DOHH2 (cell line): Measurements from ENCODE around the gene MRPL12.

ENCODE experiments used
- H3F3A ChIP-seq: fragments of 200-600 bp; sonication (generic), shearing (Covaris generic); 2 replicates; pipeline ENCODE4 v1.6.0; 2016; ENCODE audit warnings: antibody characterized with exemption, mild to moderate bottlenecking; ENCODE audit not compliant: control insufficient read depth, insufficient read depth
- H3K27ac ChIP-seq: fragments of 200-600 bp; sonication (generic); 2 replicates; pipeline ENCODE4 v1.5.1; 2014; ENCODE audit warnings: low read depth, mild to moderate bottlenecking, low read length, moderate library complexity
- H3K27me3 ChIP-seq: fragments of 200-600 bp; sonication (generic); 2 replicates; pipeline ENCODE4 v1.6.1; 2014; ENCODE audit warnings: mild to moderate bottlenecking, low read length, mixed read lengths; ENCODE audit not compliant: control insufficient read depth
- H3K36me3 ChIP-seq: fragments of 200-600 bp; sonication (generic); 2 replicates; pipeline ENCODE4 v1.6.1; 2014; ENCODE audit warnings: mild to moderate bottlenecking, low read length, moderate library complexity, mixed read lengths; ENCODE audit not compliant: control insufficient read depth
- H3K4me1 ChIP-seq: fragments of 200-600 bp; sonication (generic); 2 replicates; pipeline ENCODE4 v1.6.1; 2014; ENCODE audit warnings: mild to moderate bottlenecking, low read length, mixed read lengths; ENCODE audit not compliant: control insufficient read depth
- H3K4me2 ChIP-seq: fragments of 200-600 bp; sonication (generic); 2 replicates; pipeline ENCODE4 v1.6.0; 2014; ENCODE audit warnings: mild to moderate bottlenecking, low read length, moderate library complexity
- H3K4me3 ChIP-seq: fragments of 200-600 bp; sonication (generic); 2 replicates; pipeline ENCODE4 v1.5.1; 2014; ENCODE audit warnings: mild to moderate bottlenecking, low read length, mixed read lengths
- H3K79me2 ChIP-seq: fragments of 200-600 bp; sonication (generic); 2 replicates; pipeline ENCODE4 v1.6.1; 2014; ENCODE audit warnings: mild to moderate bottlenecking, low read length, mixed read lengths; ENCODE audit not compliant: control insufficient read depth
- H3K9me2 ChIP-seq: fragments of 200-600 bp; sonication (generic); replicated peaks from 2 replicates; pipeline ENCODE4 v1.6.1; 2014; ENCODE audit warnings: mild to moderate bottlenecking, low read length, mixed read lengths; ENCODE audit not compliant: control insufficient read depth
- H3K9me3 ChIP-seq: fragments of 200-600 bp; sonication (generic); 2 replicates; pipeline ENCODE4 v1.6.1; 2014; ENCODE audit warnings: antibody characterized with exemption, low read length, mixed read lengths; ENCODE audit not compliant: control insufficient read depth, insufficient read depth
- H4K20me1 ChIP-seq: fragments of 200-600 bp; sonication (generic); 2 replicates; pipeline ENCODE4 v1.6.0; 2014; ENCODE audit warnings: low read depth, mild to moderate bottlenecking, antibody characterized with exemption, low read length, moderate library complexity; ENCODE audit not compliant: control insufficient read depth, insufficient read depth
- EZH2phosphoT487 ChIP-seq: fragments of 200-600 bp; sonication (generic); IDR thresholded peaks from 2 replicates; pipeline ENCODE4 v1.6.1; 2017; ENCODE audit warnings: borderline replicate concordance, mild to moderate bottlenecking, antibody characterized with exemption, low read length, moderate library complexity, mixed read lengths
- TF ChIP-seq, protein P1 (sequence below): fragments of 200-600 bp; sonication (generic); IDR thresholded peaks from one replicate; pipeline ENCODE4 v1.5.1; 2014; ENCODE audit warnings: antibody characterized with exemption, mild to moderate bottlenecking, low read depth, low read length; ENCODE audit not compliant: poor library complexity, severe bottlenecking

MRPL12 gene

DNA sequence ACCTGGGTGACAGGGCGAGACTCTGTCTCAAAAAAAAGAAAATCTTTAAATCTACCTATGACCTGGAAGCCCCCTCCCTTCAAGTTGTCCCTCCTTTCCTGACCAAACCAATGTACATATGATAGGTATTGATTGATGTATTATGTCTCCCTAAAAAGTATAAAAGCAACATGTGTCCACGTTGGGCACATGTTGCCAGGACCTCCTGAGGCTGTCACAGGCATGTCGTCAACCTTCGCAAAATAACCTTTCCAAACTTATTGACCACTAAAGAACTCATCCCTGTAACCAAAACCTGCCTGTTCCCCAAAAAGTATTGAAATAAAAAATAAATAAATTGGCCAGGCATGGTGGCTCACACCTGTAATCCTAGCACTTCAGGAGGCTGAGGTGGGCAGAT is 41.2 kb upstream of the MRPL12 start:
- Histone ChIP-seq H3K27ac (no peak overlapping the region), H3K4me3 (no peak overlapping the region), H3K4me1 (peaks cover 34% of the 10 kb centered on the region), H3K36me3 (peaks cover 28% of the 10 kb centered on the region), H3K9me2 (no peaks in the 10 kb centered on the region), H3K9me3 (no peaks in the 10 kb centered on the region), H3K27me3 (no peaks in the 10 kb centered on the region), H3K4me2 (no peak overlapping the region), H3K79me2 (peaks cover 23% of the 10 kb centered on the region), H3F3A (peaks cover 16% of the 10 kb centered on the region), H4K20me1 (no peaks in the 10 kb centered on the region)
- TF ChIP-seq, protein P1, sequence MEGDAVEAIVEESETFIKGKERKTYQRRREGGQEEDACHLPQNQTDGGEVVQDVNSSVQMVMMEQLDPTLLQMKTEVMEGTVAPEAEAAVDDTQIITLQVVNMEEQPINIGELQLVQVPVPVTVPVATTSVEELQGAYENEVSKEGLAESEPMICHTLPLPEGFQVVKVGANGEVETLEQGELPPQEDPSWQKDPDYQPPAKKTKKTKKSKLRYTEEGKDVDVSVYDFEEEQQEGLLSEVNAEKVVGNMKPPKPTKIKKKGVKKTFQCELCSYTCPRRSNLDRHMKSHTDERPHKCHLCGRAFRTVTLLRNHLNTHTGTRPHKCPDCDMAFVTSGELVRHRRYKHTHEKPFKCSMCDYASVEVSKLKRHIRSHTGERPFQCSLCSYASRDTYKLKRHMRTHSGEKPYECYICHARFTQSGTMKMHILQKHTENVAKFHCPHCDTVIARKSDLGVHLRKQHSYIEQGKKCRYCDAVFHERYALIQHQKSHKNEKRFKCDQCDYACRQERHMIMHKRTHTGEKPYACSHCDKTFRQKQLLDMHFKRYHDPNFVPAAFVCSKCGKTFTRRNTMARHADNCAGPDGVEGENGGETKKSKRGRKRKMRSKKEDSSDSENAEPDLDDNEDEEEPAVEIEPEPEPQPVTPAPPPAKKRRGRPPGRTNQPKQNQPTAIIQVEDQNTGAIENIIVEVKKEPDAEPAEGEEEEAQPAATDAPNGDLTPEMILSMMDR, result no peak
- TF ChIP-seq EZH2phosphoT487, result no peak

DNA sequence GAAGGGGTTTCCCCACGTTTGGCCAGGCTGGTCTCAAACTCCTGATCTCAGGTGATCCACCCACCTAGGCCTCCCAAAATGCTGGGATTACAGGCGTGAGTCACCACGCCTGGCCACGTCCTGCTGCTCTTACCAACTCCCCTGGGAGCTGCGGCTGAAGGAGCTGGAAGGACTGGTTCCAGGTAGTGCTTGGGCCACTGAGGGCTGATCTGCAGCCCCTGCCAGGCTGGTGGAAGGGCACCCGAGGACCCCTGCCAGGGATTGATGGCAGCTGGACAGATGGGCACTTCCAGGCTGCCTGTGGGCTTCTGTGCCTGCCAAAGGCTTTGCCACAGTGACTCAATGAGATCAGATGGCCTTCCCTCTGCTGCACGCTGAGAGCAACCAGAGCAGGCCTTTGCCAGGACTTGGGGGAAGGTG is 39.1 kb upstream of the MRPL12 start:
- Histone ChIP-seq H3K4me3 (no peak overlapping the region), H3K27ac (no peak overlapping the region), H3K4me1 (peaks cover 38% of the 10 kb centered on the region), H3K79me2 (peaks cover 44% of the 10 kb centered on the region), H4K20me1 (no peaks in the 10 kb centered on the region), H3K9me3 (no peaks in the 10 kb centered on the region), H3K4me2 (no peak overlapping the region), H3F3A (peaks cover 12% of the 10 kb centered on the region), H3K9me2 (no peaks in the 10 kb centered on the region), H3K27me3 (no peaks in the 10 kb centered on the region), H3K36me3 (peaks cover 45% of the 10 kb centered on the region)
- TF ChIP-seq, protein P1, result no peak
- TF ChIP-seq EZH2phosphoT487, result no peak

DNA sequence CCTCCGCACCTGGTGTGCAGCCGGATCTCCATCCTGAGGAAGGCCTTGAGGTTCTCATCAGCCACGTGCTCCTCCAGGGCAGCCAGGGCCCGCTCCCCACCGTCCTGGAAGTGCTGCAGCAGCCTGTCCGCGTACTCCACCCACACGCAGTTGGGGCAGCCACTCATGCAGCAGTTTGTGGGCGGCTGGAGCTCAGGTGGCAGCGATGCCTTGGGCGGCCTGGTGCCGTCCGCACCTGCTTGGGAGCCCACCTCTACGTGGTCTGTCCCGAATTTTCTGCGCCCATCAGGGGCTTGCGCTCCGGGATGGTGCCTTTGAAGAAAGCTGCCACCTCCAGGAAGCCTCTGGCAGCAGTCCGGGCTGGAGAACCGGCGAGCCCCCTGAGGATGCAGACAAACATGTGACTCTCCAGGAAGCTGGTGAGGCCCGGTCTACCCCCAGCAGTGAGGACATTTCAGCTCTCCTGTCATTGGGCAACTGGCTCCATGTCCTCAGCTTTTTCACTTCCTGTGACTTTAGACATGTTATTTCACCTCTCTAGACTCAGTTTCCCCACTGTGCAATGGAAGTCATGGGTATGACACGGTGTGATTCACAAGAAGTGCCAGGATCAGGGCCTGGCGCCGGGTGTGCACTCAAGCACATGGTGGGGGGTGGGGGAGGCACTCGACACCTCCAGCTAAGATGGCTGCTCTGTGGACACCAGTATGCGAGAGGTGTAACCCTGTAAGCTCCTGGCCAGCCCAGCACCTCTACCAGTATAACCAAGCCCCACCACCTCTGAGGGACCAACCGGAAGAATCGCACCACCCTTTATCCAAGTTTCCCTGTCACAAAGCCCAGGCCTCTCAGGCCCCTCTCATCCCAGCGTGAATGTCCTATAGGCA is 37.7 kb upstream of the MRPL12 start:
- H3K4me1 ChIP-seq, result peaks cover 26% of the 10 kb centered on the region
- H3K9me2 ChIP-seq, result no peaks in the 10 kb centered on the region
- H3K27ac ChIP-seq, result peak overlapping the region; percentile 79
- H3K27me3 ChIP-seq, result no peaks in the 10 kb centered on the region
- TF ChIP-seq, protein P1, result no peak
- TF ChIP-seq EZH2phosphoT487, result no peak
- peak overlapping the region; percentile 100 for H3K4me2 ChIP-seq
- H3K4me3 ChIP-seq, result peak overlapping the region; percentile 97
- H3F3A ChIP-seq, result peaks cover 10% of the 10 kb centered on the region
- H3K9me3 ChIP-seq, result no peaks in the 10 kb centered on the region
- H3K79me2 ChIP-seq, result peaks cover 57% of the 10 kb centered on the region
- H4K20me1 ChIP-seq, result no peaks in the 10 kb centered on the region
- H3K36me3 ChIP-seq, result peaks cover 59% of the 10 kb centered on the region
